ENCODE data around the gene CRYGN.

DNA sequence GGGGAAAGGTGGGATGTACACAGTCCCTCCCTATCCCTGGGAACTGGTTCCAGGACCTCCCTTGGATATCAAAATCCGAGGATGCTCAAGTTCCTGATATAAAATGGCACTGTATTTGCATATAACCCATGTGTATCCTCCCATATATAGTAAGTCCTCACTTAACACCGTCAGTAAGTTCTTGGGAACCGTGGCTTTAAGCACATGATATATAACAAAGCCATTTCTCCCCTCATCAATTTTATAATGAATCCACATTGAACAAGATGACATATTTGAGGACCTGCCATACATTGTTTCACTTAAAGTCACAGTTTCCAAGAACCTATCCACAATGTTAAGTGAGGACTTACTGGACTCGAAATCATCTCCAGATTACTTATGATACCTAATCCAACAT lies 5.4 kb downstream of the CRYGN start:
- TF ChIP-seq, protein P1, sequence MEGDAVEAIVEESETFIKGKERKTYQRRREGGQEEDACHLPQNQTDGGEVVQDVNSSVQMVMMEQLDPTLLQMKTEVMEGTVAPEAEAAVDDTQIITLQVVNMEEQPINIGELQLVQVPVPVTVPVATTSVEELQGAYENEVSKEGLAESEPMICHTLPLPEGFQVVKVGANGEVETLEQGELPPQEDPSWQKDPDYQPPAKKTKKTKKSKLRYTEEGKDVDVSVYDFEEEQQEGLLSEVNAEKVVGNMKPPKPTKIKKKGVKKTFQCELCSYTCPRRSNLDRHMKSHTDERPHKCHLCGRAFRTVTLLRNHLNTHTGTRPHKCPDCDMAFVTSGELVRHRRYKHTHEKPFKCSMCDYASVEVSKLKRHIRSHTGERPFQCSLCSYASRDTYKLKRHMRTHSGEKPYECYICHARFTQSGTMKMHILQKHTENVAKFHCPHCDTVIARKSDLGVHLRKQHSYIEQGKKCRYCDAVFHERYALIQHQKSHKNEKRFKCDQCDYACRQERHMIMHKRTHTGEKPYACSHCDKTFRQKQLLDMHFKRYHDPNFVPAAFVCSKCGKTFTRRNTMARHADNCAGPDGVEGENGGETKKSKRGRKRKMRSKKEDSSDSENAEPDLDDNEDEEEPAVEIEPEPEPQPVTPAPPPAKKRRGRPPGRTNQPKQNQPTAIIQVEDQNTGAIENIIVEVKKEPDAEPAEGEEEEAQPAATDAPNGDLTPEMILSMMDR (IDR thresholded peaks at IDR 0.05; ENCODE audit: poor library complexity): no peak
- no peak for TF ChIP-seq EZH2 (IDR thresholded peaks at IDR 0.05; ENCODE audit: borderline replicate concordance)
- TF ChIP-seq EZH2phosphoT487 (IDR thresholded peaks at IDR 0.05; ENCODE audit: low read depth, severe bottlenecking, unreplicated experiment): no peak

Data from hepatocyte (in vitro differentiated cells).